Measurements from ENCODE around the gene OLFML3. TPM values are rescaled to one million over a fixed set of nuclear protein-coding genes. Genes with fewer than 3 reads are reported as not detected.

OLFML3 gene
- total RNA-seq, 6 experiments from 2014 or later: 1.8 to 13.8 (median 6.6) TPM

DNA sequence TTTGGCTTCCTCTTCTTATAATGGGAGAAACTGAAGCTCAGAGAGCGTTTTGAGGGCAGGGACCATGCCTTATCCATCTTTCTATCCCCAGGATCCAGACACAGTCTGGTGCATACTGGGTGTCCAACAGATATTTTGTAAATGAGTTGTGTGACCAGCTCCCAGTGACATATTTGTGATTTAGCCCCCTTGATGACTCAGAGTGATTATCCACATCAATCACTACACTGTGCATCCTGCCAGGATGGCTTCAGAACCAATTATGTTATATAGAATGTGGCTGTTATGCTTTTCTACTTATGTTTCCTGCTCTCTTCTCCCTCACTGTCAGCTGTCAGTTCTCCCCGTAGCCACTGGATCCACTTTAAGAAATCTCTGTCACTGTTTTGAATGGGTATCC is 11.3 kb downstream of the OLFML3 start:
- intact Hi-C loops (cut with DNase I): no loop called here
- DNase-seq (no peak), ATAC-seq (no peak)
- H3K27ac ChIP-seq: no peak overlapping the region
- TF ChIP-seq POLR2A (IDR thresholded peaks at IDR 0.05): no peak
- TF ChIP-seq, protein P1, sequence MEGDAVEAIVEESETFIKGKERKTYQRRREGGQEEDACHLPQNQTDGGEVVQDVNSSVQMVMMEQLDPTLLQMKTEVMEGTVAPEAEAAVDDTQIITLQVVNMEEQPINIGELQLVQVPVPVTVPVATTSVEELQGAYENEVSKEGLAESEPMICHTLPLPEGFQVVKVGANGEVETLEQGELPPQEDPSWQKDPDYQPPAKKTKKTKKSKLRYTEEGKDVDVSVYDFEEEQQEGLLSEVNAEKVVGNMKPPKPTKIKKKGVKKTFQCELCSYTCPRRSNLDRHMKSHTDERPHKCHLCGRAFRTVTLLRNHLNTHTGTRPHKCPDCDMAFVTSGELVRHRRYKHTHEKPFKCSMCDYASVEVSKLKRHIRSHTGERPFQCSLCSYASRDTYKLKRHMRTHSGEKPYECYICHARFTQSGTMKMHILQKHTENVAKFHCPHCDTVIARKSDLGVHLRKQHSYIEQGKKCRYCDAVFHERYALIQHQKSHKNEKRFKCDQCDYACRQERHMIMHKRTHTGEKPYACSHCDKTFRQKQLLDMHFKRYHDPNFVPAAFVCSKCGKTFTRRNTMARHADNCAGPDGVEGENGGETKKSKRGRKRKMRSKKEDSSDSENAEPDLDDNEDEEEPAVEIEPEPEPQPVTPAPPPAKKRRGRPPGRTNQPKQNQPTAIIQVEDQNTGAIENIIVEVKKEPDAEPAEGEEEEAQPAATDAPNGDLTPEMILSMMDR (IDR thresholded peaks at IDR 0.05): no peak
- H3K4me1 ChIP-seq: no peaks in the 10 kb centered on the region
- no peaks in the 10 kb centered on the region for H3K9me3 ChIP-seq
- H3K36me3 ChIP-seq: no peaks in the 10 kb centered on the region
- WGBS (ENCODE audit: insufficient coverage, low coverage, low lambda C conversion rate, missing lambda C conversion rate): 52% methylated on average over 2 of the region's 2 CpGs
- no peaks in the 10 kb centered on the region for H3K27me3 ChIP-seq
- H3K4me3 ChIP-seq: no peak overlapping the region

DNA sequence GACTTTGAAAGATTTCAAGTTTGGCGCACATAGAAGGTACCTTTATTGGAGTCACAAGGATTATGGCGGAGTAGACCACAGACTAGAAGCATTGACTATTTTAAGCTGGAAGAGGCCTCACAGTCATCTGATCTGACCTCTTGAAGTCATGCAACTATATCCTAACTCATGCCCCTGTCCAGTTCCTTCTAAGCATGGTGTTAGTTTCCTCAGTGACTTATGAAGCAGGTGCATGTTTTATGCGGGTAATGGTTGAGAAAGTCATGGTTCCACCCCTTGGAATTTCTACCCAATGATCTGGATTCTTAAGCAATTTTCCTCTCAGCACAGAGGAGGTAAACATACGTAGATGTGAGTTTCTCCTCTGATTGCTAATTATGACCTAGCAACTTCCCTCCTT is 11.7 kb downstream of the OLFML3 start:
- Histone ChIP-seq H3K27ac (no peak overlapping the region), H3K4me1 (no peaks in the 10 kb centered on the region), H3K36me3 (no peaks in the 10 kb centered on the region), H3K27me3 (no peaks in the 10 kb centered on the region), H3K9me3 (no peaks in the 10 kb centered on the region), H3K4me3 (no peak overlapping the region)
- TF ChIP-seq, protein P1 (IDR thresholded peaks at IDR 0.05): no peak
- TF ChIP-seq POLR2A (IDR thresholded peaks at IDR 0.05): no peak
- DNase-seq: no peak
- no peak for ATAC-seq
- intact Hi-C loops (cut with DNase I): no loop called here
- 78% methylated on average over 4 of the region's 4 CpGs for WGBS (ENCODE audit: insufficient coverage, low coverage, low lambda C conversion rate, missing lambda C conversion rate)

DNA sequence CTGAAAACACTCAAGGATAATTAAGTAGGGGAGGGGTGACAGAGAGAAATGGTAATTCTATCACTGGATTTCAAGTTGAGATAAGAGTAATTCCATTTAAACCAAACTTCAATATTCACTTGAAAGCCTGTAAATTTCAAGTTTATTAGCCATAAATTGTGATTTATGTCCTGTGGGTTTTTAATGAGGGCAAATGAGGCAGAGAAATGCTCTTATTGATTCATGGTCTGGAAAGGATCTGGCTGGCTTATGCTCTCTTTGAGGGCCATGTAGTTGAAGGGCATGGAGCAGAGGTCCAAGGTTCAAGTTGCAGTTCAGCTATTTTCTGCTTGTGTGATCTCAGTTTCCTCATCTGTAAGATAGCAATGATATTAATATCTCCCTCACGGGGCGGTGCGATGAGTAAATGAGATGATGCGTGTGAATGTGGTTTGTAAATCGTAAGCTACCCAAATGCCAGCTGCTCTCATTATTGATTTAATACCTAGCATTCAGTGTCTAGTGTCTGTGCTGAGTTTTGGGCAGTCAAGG is 12.3 kb downstream of the OLFML3 start:
- Histone ChIP-seq H3K36me3 (no peaks in the 10 kb centered on the region), H3K4me1 (no peaks in the 10 kb centered on the region), H3K4me3 (no peak overlapping the region), H3K27me3 (no peaks in the 10 kb centered on the region), H3K9me3 (no peaks in the 10 kb centered on the region), H3K27ac (no peak overlapping the region)
- WGBS (ENCODE audit: insufficient coverage, low coverage, low lambda C conversion rate, missing lambda C conversion rate): 77% methylated on average over 5 of the region's 5 CpGs
- DNase-seq (no peak), ATAC-seq (no peak)
- TF ChIP-seq, protein P1 (IDR thresholded peaks at IDR 0.05): no peak
- TF ChIP-seq POLR2A (IDR thresholded peaks at IDR 0.05): no peak
- intact Hi-C loops (cut with DNase I): no loop called here

DNA sequence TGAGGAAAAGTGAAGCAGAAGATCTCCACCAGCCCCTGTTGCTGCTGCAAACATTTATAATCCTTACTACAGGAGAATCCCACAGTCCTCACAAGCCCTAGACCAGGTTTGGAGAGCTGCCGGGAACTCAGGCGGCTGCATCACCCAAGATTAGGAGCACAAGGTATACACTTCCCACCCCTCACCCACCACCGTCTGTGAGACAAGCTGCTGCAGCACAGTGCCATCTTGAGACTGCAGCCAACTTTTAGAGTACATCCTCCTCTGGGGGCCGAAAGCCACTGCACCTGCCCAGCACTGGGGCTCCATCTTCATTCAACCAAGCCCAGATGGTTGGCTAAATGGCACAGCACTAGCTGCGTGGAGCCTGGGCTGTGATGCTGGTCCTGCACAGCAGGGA is 13.8 kb downstream of the OLFML3 start:
- TF ChIP-seq, protein P1 (IDR thresholded peaks at IDR 0.05): no peak
- no peak for TF ChIP-seq POLR2A (IDR thresholded peaks at IDR 0.05)
- DNase-seq (no peak), ATAC-seq (no peak)
- 90% methylated on average over 2 of the region's 5 CpGs for WGBS (ENCODE audit: insufficient coverage, low coverage, low lambda C conversion rate, missing lambda C conversion rate)
- Histone ChIP-seq H3K36me3 (no peaks in the 10 kb centered on the region), H3K4me3 (no peak overlapping the region), H3K4me1 (no peaks in the 10 kb centered on the region), H3K27me3 (no peaks in the 10 kb centered on the region), H3K9me3 (no peaks in the 10 kb centered on the region), H3K27ac (no peak overlapping the region)
- intact Hi-C loops (cut with DNase I): no loop called here

DNA sequence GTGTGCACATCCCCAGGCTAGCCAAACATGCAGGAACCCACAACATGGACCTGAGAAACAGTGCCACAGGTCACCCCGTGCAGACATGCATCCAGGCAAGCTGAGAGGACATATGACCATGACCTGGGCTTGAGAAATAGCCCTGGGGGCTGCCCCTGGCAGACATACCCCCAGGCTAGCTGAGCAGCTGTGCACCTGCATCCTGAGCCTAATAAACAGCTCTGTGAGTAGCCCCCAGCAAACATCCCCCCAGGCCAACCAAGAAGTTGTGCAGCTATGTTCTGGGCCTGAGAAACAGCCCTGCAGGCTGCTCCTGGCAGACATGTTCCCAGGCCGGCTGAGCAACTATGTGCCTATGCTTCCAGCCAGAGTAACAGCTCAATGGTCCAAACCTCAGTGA is 14.5 kb downstream of the OLFML3 start:
- intact Hi-C loops (cut with DNase I): no loop called here
- Histone ChIP-seq H3K4me3 (no peak overlapping the region), H3K9me3 (no peaks in the 10 kb centered on the region), H3K27ac (no peak overlapping the region), H3K36me3 (no peaks in the 10 kb centered on the region), H3K4me1 (no peaks in the 10 kb centered on the region), H3K27me3 (no peaks in the 10 kb centered on the region)
- TF ChIP-seq POLR2A (IDR thresholded peaks at IDR 0.05): no peak
- TF ChIP-seq, protein P1 (IDR thresholded peaks at IDR 0.05): no peak
- DNase-seq: no peak
- ATAC-seq: no peak
- WGBS (ENCODE audit: insufficient coverage, low coverage, low lambda C conversion rate, missing lambda C conversion rate): no CpG with 5 or more reads among the region's 2 CpGs

All from right lobe of liver (tissue), 6 donors.